GM12878 (cell line): Measurements from ENCODE around the gene RAB3C. TPM values are rescaled to one million over a fixed set of nuclear protein-coding genes. Genes with fewer than 3 reads are reported as not detected.

ENCODE experiments used
- CBX5 ChIP-seq: sonication (generic); IDR thresholded peaks from 2 replicates; pipeline ENCODE4 v1.6.1; 2016; ENCODE audit warnings: low read depth, moderate library complexity, mild to moderate bottlenecking, inconsistent platforms
- FOXM1 ChIP-seq: IDR thresholded peaks from 2 replicates; pipeline ENCODE4 v1.6.1; 2012; ENCODE audit warnings: low read depth, mild to moderate bottlenecking, inconsistent platforms, low read length, moderate library complexity
- SUPT20H ChIP-seq: IDR thresholded peaks from 2 replicates; pipeline ENCODE4 v1.6.1; 2011; ENCODE audit warnings: low read depth, mild to moderate bottlenecking, low read length, moderate library complexity, borderline replicate concordance; ENCODE audit not compliant: control insufficient read depth
- TARDBP ChIP-seq: IDR thresholded peaks from 2 replicates; pipeline ENCODE4 v1.6.1; 2016; ENCODE audit warnings: borderline replicate concordance
- ZNF207 ChIP-seq: fragments of 450-650 bp; IDR thresholded peaks from 2 replicates; pipeline ENCODE4 v1.6.1; 2014; ENCODE audit warnings: antibody characterized with exemption, mild to moderate bottlenecking, borderline replicate concordance
- polyA plus RNA-seq, 11 experiments: library from polyadenylated mRNA; depleted of rRNA in 4 of 11; unstranded in 6 of 11; stranded (reverse) in 5 of 11; fragments of >200 nt; fragmentation: Nextera tagmentation in 4 of 11; fragmentation: Illumina TruSeq in 1 of 11; extraction: Ambion mirVana in 4 of 11; extraction: Trizol in 1 of 11; gene quantifications; 1 replicate in 1 of 11; 2 replicates in 10 of 11; pipeline versions ENCODE4 v1.2.1 to v1.2.3, GENCODE V29; 2011 to 2016; ENCODE audit warnings: inconsistent platforms in 2 of 11, missing spikeins in 2 of 11, low read depth in 1 of 11
- total RNA-seq, 4 experiments: library from RNA; depleted of rRNA in 3 of 4; stranded (reverse); fragments of >200 nt in 3 of 4; fragmentation: Illumina TruSeq in 1 of 4; extraction: Trizol in 1 of 4; gene quantifications; 2 replicates each; pipeline versions ENCODE4 v1.2.1 to v1.2.3, GENCODE V29; 2013 to 2021
- TF ChIP-seq, protein P1 (sequence below): fragments of 450-650 bp; IDR thresholded peaks from 2 replicates; pipeline ENCODE4 v1.6.1; 2016; ENCODE audit warnings: mild to moderate bottlenecking, moderate library complexity, borderline replicate concordance
- TF ChIP-seq, protein P2 (sequence below): fragments of 450-650 bp; IDR thresholded peaks from 2 replicates; pipeline ENCODE4 v1.6.1; 2017; ENCODE audit warnings: borderline replicate concordance

RAB3C gene
- total and polyA plus RNA-seq, 10 of the 15 experiments (the other 5 are each of a cell fraction or from before 2014, with no cell fraction given), result not detected

DNA sequence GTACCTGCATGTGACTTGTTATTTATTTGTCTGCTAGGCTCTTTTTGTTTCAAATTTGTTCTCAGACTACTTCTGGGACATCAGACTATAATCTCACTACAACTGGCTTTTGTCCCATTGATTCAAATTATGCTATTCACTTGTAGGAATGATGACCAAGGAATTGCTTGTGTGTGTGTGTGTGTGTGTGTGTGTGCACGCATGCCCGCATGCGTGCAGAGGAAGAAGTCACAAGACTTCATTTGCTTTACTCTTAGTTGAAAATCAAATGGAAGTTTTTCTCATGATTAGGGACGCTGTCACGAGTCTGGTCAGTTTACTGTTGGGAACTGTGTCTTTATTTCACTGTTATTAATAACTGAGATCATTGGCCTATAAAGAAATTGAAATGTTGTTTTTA is 268.7 kb downstream of the RAB3C start (continued):
- TF ChIP-seq, protein P1, sequence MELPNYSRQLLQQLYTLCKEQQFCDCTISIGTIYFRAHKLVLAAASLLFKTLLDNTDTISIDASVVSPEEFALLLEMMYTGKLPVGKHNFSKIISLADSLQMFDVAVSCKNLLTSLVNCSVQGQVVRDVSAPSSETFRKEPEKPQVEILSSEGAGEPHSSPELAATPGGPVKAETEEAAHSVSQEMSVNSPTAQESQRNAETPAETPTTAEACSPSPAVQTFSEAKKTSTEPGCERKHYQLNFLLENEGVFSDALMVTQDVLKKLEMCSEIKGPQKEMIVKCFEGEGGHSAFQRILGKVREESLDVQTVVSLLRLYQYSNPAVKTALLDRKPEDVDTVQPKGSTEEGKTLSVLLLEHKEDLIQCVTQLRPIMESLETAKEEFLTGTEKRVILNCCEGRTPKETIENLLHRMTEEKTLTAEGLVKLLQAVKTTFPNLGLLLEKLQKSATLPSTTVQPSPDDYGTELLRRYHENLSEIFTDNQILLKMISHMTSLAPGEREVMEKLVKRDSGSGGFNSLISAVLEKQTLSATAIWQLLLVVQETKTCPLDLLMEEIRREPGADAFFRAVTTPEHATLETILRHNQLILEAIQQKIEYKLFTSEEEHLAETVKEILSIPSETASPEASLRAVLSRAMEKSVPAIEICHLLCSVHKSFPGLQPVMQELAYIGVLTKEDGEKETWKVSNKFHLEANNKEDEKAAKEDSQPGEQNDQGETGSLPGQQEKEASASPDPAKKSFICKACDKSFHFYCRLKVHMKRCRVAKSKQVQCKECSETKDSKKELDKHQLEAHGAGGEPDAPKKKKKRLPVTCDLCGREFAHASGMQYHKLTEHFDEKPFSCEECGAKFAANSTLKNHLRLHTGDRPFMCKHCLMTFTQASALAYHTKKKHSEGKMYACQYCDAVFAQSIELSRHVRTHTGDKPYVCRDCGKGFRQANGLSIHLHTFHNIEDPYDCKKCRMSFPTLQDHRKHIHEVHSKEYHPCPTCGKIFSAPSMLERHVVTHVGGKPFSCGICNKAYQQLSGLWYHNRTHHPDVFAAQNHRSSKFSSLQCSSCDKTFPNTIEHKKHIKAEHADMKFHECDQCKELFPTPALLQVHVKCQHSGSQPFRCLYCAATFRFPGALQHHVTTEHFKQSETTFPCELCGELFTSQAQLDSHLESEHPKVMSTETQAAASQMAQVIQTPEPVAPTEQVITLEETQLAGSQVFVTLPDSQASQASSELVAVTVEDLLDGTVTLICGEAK, result no peak
- TF ChIP-seq FOXM1, result no peak
- no peak for TF ChIP-seq CBX5
- no peak for TF ChIP-seq SUPT20H
- no peak for TF ChIP-seq TARDBP
- TF ChIP-seq, protein P2, sequence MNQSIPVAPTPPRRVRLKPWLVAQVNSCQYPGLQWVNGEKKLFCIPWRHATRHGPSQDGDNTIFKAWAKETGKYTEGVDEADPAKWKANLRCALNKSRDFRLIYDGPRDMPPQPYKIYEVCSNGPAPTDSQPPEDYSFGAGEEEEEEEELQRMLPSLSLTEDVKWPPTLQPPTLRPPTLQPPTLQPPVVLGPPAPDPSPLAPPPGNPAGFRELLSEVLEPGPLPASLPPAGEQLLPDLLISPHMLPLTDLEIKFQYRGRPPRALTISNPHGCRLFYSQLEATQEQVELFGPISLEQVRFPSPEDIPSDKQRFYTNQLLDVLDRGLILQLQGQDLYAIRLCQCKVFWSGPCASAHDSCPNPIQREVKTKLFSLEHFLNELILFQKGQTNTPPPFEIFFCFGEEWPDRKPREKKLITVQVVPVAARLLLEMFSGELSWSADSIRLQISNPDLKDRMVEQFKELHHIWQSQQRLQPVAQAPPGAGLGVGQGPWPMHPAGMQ, result no peak
- TF ChIP-seq ZNF207, result no peak
- TF ChIP-seq, all 136 proteins: peak for 0
